ENCODE results near the gene PHKB.

PHKB gene

GRCh38 chr16:47721006-47721637 is 260.0 kb downstream of the PHKB start:
- no peak for DNase-seq (ENCODE audit: low read depth)
- TF ChIP-seq CTCF (IDR thresholded peaks at IDR 0.05; ENCODE audit: control insufficient read depth, extremely low read depth, insufficient read depth) = no peak
- no peak overlapping the region for H3K4me3 ChIP-seq (ENCODE audit: low read depth, low read length)

- H3K4me3 ChIP-seq (ENCODE audit: low read depth, low read length) = no peak overlapping the region
- DNase-seq (ENCODE audit: low read depth) = no peak
- TF ChIP-seq CTCF (IDR thresholded peaks at IDR 0.05; ENCODE audit: control insufficient read depth, extremely low read depth, insufficient read depth) = no peak
These were observed 260.9 kb downstream of the PHKB start for GRCh38 chr16:47722046-47722445.

GRCh38 chr16:47724115-47724785 is 263.1 kb downstream of the PHKB start:
- DNase-seq (ENCODE audit: low read depth) = no peak
- H3K4me3 ChIP-seq (ENCODE audit: low read depth, low read length) = no peak overlapping the region
- TF ChIP-seq CTCF (IDR thresholded peaks at IDR 0.05; ENCODE audit: control insufficient read depth, extremely low read depth, insufficient read depth) = no peak

GRCh38 chr16:47725188-47725695 is 264.1 kb downstream of the PHKB start:
- DNase-seq (ENCODE audit: low read depth) = no peak
- TF ChIP-seq CTCF (IDR thresholded peaks at IDR 0.05; ENCODE audit: control insufficient read depth, extremely low read depth, insufficient read depth) = no peak
- no peak overlapping the region for H3K4me3 ChIP-seq (ENCODE audit: low read depth, low read length)

- no peak for DNase-seq (ENCODE audit: low read depth)
- no peak for TF ChIP-seq CTCF (IDR thresholded peaks at IDR 0.05; ENCODE audit: control insufficient read depth, extremely low read depth, insufficient read depth)
- H3K4me3 ChIP-seq (ENCODE audit: low read depth, low read length) = no peak overlapping the region
These were observed 265.0 kb downstream of the PHKB start for GRCh38 chr16:47726031-47726675.

GRCh38 chr16:47727131-47727530 is 266.0 kb downstream of the PHKB start:
- no peak for DNase-seq (ENCODE audit: low read depth)
- no peak for TF ChIP-seq CTCF (IDR thresholded peaks at IDR 0.05; ENCODE audit: control insufficient read depth, extremely low read depth, insufficient read depth)

More at GRCh38 chr16:47727131-47727530, 266.0 kb downstream of the PHKB start:
- H3K4me3 ChIP-seq (ENCODE audit: low read depth, low read length) = no peak overlapping the region
